ENCODE results near the gene METTL9.
A peak's percentile ranks its signal among the peaks of the same experiment; 100 is the strongest.
"Not testable (repeated sequence)": the region's sequence is repeated elsewhere in the genome, so short reads cannot be mapped to it uniquely, and the experiment has no call there.

METTL9 gene

GRCh38 chr16:21599122-21600030 lies at the start of gene METTL9:
METTL9 (plus strand) TSS chr16:21599577; CDS start chr16:21599734, 157 bp downstream.
- peak; percentile 94 for DNase-seq (ENCODE audit: low spot score)

GRCh38 chr16:21549975-21550374 lies 49.4 kb upstream of the METTL9 start:
- DNase-seq (ENCODE audit: low spot score): not testable (repeated sequence)

GRCh38 chr16:21550435-21550834 lies 48.9 kb upstream of the METTL9 start:
- DNase-seq (ENCODE audit: low spot score): not testable (repeated sequence)

GRCh38 chr16:21551076-21551475 lies 48.3 kb upstream of the METTL9 start:
- DNase-seq (ENCODE audit: low spot score): not testable (repeated sequence)

- DNase-seq (ENCODE audit: low spot score): not testable (repeated sequence)
Measured at GRCh38 chr16:21551600-21551999, 47.8 kb upstream of the METTL9 start.

GRCh38 chr16:21553481-21554296 lies 45.7 kb upstream of the METTL9 start:
- not testable (repeated sequence) for DNase-seq (ENCODE audit: low spot score)

GRCh38 chr16:21554795-21555585 lies 44.4 kb upstream of the METTL9 start:
- DNase-seq (ENCODE audit: low spot score): peak; percentile 90

- DNase-seq (ENCODE audit: low spot score): not testable (repeated sequence)
Measured at GRCh38 chr16:21555621-21556020, 43.8 kb upstream of the METTL9 start.

- DNase-seq (ENCODE audit: low spot score): not testable (repeated sequence)
Measured at GRCh38 chr16:21556026-21556595, 43.3 kb upstream of the METTL9 start.

- DNase-seq (ENCODE audit: low spot score): peak; percentile 55
Measured at GRCh38 chr16:21556651-21557241, 42.6 kb upstream of the METTL9 start.

- DNase-seq (ENCODE audit: low spot score): no peak
Measured at GRCh38 chr16:21560462-21560861, 38.9 kb upstream of the METTL9 start.

GRCh38 chr16:21563676-21564075 lies 35.7 kb upstream of the METTL9 start:
- DNase-seq (ENCODE audit: low spot score): no peak

GRCh38 chr16:21564367-21564766 lies 35.0 kb upstream of the METTL9 start:
- not testable (repeated sequence) for DNase-seq (ENCODE audit: low spot score)

GRCh38 chr16:21565507-21565860 lies 33.9 kb upstream of the METTL9 start:
- no peak for DNase-seq (ENCODE audit: low spot score)

- no peak for DNase-seq (ENCODE audit: low spot score)
Measured at GRCh38 chr16:21565861-21566669, 33.3 kb upstream of the METTL9 start.

- DNase-seq (ENCODE audit: low spot score): no peak
Measured at GRCh38 chr16:21566891-21567414, 32.4 kb upstream of the METTL9 start.

GRCh38 chr16:21567496-21567895 lies 31.9 kb upstream of the METTL9 start:
- DNase-seq (ENCODE audit: low spot score): not testable (repeated sequence)

- DNase-seq (ENCODE audit: low spot score): no peak
Measured at GRCh38 chr16:21568502-21569189, 30.7 kb upstream of the METTL9 start.

- no peak for DNase-seq (ENCODE audit: low spot score)
Measured at GRCh38 chr16:21570676-21571017, 28.7 kb upstream of the METTL9 start.

- not testable (repeated sequence) for DNase-seq (ENCODE audit: low spot score)
Measured at GRCh38 chr16:21573506-21573905, 25.9 kb upstream of the METTL9 start.
